ENCODE results near the gene CLDN24. TPM values are rescaled to one million over a fixed set of nuclear protein-coding genes. Genes with fewer than 3 reads are reported as not detected.

CLDN24 gene
- polyA plus RNA-seq, 2 of the 4 experiments (the other 2 are of a cell fraction), result not detected

DNA sequence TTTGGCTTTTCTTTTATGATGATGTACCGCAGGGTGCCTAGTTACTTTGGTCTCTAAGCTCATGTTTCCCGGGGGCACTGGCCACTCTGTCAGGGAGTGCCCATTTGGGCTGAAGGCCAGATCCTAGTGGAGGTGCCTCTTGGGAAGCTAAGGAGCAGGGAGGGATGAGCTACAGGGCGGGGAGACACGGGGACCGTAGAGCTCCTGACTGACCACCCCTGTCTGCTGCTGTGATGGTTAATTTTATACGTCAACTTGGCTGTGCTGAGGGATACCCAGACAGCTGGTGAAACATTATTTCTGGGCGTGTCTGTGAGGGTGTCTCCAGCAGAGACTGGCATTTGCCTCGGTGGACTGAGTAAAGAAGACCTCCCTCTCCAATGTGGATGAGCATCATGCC, 24.9 kb upstream of the CLDN24 start:
- FAIRE-seq (no peak), ATAC-seq (no peak), DNase-seq (ENCODE audit: low read depth in 1 of 2, low spot score in 1 of 2) (no peak)
- H3K4me3 ChIP-seq, result no peak overlapping the region
- H3K4me1 ChIP-seq, result peaks cover 4% of the 10 kb centered on the region; the same call in 1 of the 3 replicates
- CTCF ChIA-PET, result no interaction called here
- POLR2A ChIA-PET, result no interaction called here
- no peak overlapping the region for H3K4me2 ChIP-seq
- TF ChIP-seq TFCP2L1 (CRISPR knock-in tag; IDR thresholded peaks at IDR 0.05) (no peak), NPAS2 (CRISPR knock-in tag; IDR thresholded peaks at IDR 0.05; ENCODE audit: borderline replicate concordance) (no peak), KDM1A (IDR thresholded peaks at IDR 0.05; ENCODE audit: low read depth) (no peak), PHF8 (IDR thresholded peaks at IDR 0.05; ENCODE audit: borderline replicate concordance, low read depth) (no peak), MAZ (IDR thresholded peaks at IDR 0.05; ENCODE audit: borderline replicate concordance, low read depth, low read length) (no peak), CBX8 (IDR thresholded peaks at IDR 0.05) (no peak)
- no peak overlapping the region for H3K27ac ChIP-seq
- no peaks in the 10 kb centered on the region for H3K9me3 ChIP-seq
- WGBS (ENCODE audit: missing lambda C conversion rate), result 72% methylated on average over 7 of the region's 8 CpGs

DNA sequence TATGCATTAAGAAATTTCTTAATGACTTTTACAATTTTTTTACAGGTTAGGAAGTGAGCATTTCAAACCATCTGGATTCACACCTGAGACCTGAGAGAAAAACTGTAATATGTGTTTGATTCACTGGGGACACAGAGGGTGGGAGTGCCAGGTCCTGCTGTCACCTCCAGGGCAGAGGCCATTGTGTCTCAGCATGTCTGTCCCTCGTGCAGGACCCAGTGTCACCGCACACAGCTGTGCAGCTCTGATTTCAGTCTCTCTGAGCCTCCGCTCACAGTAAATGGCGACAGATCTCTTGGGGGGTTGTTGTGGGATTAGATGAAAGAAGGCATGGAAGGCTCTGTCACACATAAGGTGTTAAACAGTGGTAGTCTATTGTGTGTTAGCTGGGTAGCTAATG, 23.0 kb upstream of the CLDN24 start:
- H3K4me3 ChIP-seq, result no peak overlapping the region
- ChIA-PET POLR2A (no interaction called here), CTCF (no interaction called here)
- DNase-seq (ENCODE audit: low read depth in 1 of 2, low spot score in 1 of 2), result no peak
- no peak overlapping the region for H3K27ac ChIP-seq
- FAIRE-seq, result no peak
- H3K4me2 ChIP-seq, result no peak overlapping the region
- TF ChIP-seq SREBF2 (IDR thresholded peaks at IDR 0.05) (no peak), EHMT2 (IDR thresholded peaks at IDR 0.05; ENCODE audit: low read depth) (no peak), FOXS1 (CRISPR knock-in tag; IDR thresholded peaks at IDR 0.05) (no peak), ZSCAN20 (CRISPR knock-in tag; IDR thresholded peaks at IDR 0.05) (no peak), FOSL2 (IDR thresholded peaks at IDR 0.05) (no peak), FOSL2 (CRISPR knock-in tag; IDR thresholded peaks at IDR 0.05) (no peak), MYC (IDR thresholded peaks at IDR 0.05; ENCODE audit: borderline replicate concordance, low read length) (no peak), POLR2AphosphoS2 (conservative IDR thresholded peaks at IDR 0.05; ENCODE audit: low read length) (no peak), ZC3H11A (IDR thresholded peaks at IDR 0.05) (no peak), KDM5A (IDR thresholded peaks at IDR 0.05) (no peak), ESRRA (IDR thresholded peaks at IDR 0.05; ENCODE audit: borderline replicate concordance, low read length) (no peak), KDM1A (IDR thresholded peaks at IDR 0.05; ENCODE audit: low read depth) (no peak), JUNB (IDR thresholded peaks at IDR 0.05) (no peak), CEBPB (IDR thresholded peaks at IDR 0.05) (no peak), EHF (CRISPR knock-in tag; IDR thresholded peaks at IDR 0.05) (no peak), RCOR1 (IDR thresholded peaks at IDR 0.05; ENCODE audit: low read depth, low read length) (no peak)
- TF ChIP-seq, protein P1, sequence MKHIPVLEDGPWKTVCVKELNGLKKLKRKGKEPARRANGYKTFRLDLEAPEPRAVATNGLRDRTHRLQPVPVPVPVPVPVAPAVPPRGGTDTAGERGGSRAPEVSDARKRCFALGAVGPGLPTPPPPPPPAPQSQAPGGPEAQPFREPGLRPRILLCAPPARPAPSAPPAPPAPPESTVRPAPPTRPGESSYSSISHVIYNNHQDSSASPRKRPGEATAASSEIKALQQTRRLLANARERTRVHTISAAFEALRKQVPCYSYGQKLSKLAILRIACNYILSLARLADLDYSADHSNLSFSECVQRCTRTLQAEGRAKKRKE (CRISPR knock-in tag; IDR thresholded peaks at IDR 0.05; ENCODE audit: low read depth), result no peak
- TF ChIP-seq, protein P2, sequence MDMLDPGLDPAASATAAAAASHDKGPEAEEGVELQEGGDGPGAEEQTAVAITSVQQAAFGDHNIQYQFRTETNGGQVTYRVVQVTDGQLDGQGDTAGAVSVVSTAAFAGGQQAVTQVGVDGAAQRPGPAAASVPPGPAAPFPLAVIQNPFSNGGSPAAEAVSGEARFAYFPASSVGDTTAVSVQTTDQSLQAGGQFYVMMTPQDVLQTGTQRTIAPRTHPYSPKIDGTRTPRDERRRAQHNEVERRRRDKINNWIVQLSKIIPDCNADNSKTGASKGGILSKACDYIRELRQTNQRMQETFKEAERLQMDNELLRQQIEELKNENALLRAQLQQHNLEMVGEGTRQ (IDR thresholded peaks at IDR 0.05), result no peak
- TF ChIP-seq, protein P3, sequence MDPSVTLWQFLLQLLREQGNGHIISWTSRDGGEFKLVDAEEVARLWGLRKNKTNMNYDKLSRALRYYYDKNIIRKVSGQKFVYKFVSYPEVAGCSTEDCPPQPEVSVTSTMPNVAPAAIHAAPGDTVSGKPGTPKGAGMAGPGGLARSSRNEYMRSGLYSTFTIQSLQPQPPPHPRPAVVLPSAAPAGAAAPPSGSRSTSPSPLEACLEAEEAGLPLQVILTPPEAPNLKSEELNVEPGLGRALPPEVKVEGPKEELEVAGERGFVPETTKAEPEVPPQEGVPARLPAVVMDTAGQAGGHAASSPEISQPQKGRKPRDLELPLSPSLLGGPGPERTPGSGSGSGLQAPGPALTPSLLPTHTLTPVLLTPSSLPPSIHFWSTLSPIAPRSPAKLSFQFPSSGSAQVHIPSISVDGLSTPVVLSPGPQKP (IDR thresholded peaks at IDR 0.05; ENCODE audit: low read depth, low read length), result no peak
- H3K4me1 ChIP-seq, result peaks cover 4% of the 10 kb centered on the region; the same call in 1 of the 3 replicates
- ATAC-seq, result no peak
- 88% methylated on average over 4 of the region's 4 CpGs for WGBS (ENCODE audit: missing lambda C conversion rate)
- no peaks in the 10 kb centered on the region for H3K9me3 ChIP-seq
